Esophagus squamous epithelium (tissue), 5 donors: ENCODE measurements around the gene PLEKHM1. TPM values are rescaled to one million over a fixed set of nuclear protein-coding genes. Genes with fewer than 3 reads are reported as not detected.

Experiments used
- DNase-seq: peaks from one replicate; lab custom pipeline; 2025; lab: John Stamatoyannopoulos, UW
- H3K27ac ChIP-seq, 4 donors: fragments of 200-600 bp; sonication (generic); one replicate each; pipeline ENCODE4 v1.5.1; 2016 to 2019; ENCODE audit warnings: mild to moderate bottlenecking in 1 of 4
- H3K27me3 ChIP-seq, 4 donors: fragments of 200-600 bp; sonication (generic); 1 replicate in 3 of 4; 2 replicates in 1 of 4; pipeline versions ENCODE4 v1.5.1 to v1.6.0; 2017 to 2021; ENCODE audit warnings: antibody characterized with exemption in 1 of 4
- H3K36me3 ChIP-seq, 3 donors: fragments of 200-600 bp; sonication (generic); one replicate each; pipeline ENCODE4 v1.5.1; 2016 to 2019
- H3K4me1 ChIP-seq, 3 donors: fragments of 200-600 bp; sonication (generic); one replicate each; pipeline ENCODE4 v1.5.1; 2017 to 2019
- H3K4me3 ChIP-seq, 4 donors: fragments of 200-600 bp; sonication (generic); 1 replicate in 3 of 4; 2 replicates in 1 of 4; pipeline ENCODE4 v1.5.1; 2016 to 2019; ENCODE audit warnings: mild to moderate bottlenecking in 2 of 4, moderate library complexity in 1 of 4
- H3K9me3 ChIP-seq, 3 donors: fragments of 200-600 bp; sonication (generic); one replicate each; pipeline ENCODE4 v1.5.1; 2016 to 2019
- CTCF ChIP-seq, 6 experiments: fragments of 450-650 bp in 4 of 6; fragments of 200-600 bp in 2 of 6; sonication (generic) in 2 of 6; IDR thresholded peaks; one replicate each; pipeline ENCODE4 v1.5.1; 2016 to 2019; ENCODE audit warnings: antibody characterized with exemption in 6 of 6, mild to moderate bottlenecking in 4 of 6, moderate library complexity in 4 of 6
- POLR2A ChIP-seq, 4 donors: fragments of 450-650 bp; IDR thresholded peaks; one replicate each; pipeline ENCODE4 v1.6.1; 2017; ENCODE audit warnings: antibody characterized with exemption in 4 of 4, mild to moderate bottlenecking in 4 of 4, moderate library complexity in 3 of 4
- WGBS, 2 donors: methylation state at CpG; one replicate each; pipeline ENCODE4 v1.1.5; 2018; 5-methylcytosine and 5-hydroxymethylcytosine counted together
- intact Hi-C: fragments of 100-400 bp; cut with DNase I; formaldehyde crosslinking; loops from one replicate; pipeline ENCODE4 v1.15.0; 2022
- total RNA-seq, 4 donors: library from RNA; depleted of rRNA; stranded (reverse); fragments of >200 nt; gene quantifications; one replicate each; pipeline ENCODE4 v1.1.0, GENCODE V29; 2016
- donor health status: DM: yes; HTN: yes; CAD: no.

PLEKHM1 gene
- total RNA-seq, 4 donors from 2014 or later, result 47.7 to 105 (median 81.1) TPM

DNA sequence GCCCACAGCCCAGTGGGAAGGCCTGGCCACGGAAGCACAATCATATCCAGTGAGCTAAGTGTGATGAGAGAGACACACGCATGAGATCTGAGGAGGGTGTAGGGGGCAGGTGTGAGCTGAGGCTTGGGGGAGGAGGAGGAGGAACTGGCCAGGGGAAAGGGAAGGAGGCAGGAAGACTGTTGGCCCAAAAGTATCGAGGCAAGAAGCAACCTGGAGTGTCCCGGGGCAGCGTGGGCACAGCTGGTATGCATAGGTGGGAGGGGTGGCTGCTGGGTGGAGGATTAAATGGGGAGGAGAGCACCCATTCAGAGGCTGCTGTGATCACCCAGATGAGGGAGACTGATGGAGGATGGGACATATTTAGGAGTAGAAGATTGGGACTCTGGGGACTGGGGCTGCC lies 99.2 kb downstream of the PLEKHM1 start:
- Histone ChIP-seq H3K4me3 (no peak overlapping the region), H3K27ac (no peak overlapping the region), H3K27me3 (peaks cover 0 to 16% (median 0%) of the 10 kb centered on the region in 4 donors), H3K4me1 (peaks cover 0 to 12% (median 3%) of the 10 kb centered on the region in 3 donors), H3K9me3 (no peaks in the 10 kb centered on the region), H3K36me3 (peaks cover 0 to 30% (median 22%) of the 10 kb centered on the region in 3 donors)
- DNase-seq, result no peak
- WGBS, 2 donors, result 22 to 29% methylated on average over 5 of the region's 5 CpGs
- TF ChIP-seq CTCF (IDR thresholded peaks at IDR 0.05) (no peak), POLR2A (IDR thresholded peaks at IDR 0.05) (no peak)
- intact Hi-C loops, result loop anchor here (10.0 kb wide), 1 partner anchor 444 kb away; no protein-coding TSS in a partner anchor

DNA sequence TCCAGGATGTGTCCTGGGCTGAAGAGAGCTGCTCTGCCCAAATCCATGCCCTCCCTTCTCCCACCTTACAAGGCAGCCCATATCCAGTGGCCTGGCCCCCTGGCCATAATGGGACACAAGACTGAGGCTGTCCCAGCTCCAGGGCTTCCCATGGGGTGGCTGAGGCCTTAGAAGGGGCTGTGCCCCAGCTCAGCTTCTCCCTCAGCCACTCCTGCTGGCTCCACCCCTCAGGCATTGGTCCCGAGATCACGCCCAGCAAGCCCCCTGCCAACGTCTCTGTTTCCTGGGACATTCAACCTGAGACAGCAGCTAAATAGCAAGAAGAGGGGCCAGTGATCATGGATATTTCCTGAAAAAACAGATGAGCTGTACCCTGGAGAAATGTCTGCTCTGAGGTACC lies 101.2 kb downstream of the PLEKHM1 start:
- Histone ChIP-seq H3K27me3 (peaks cover 0 to 16% (median 0%) of the 10 kb centered on the region in 4 donors), H3K27ac (no peak overlapping the region), H3K9me3 (no peaks in the 10 kb centered on the region), H3K36me3 (peaks cover 0 to 11% (median 6%) of the 10 kb centered on the region in 3 donors), H3K4me1 (peaks cover 0 to 9% (median 0%) of the 10 kb centered on the region in 3 donors), H3K4me3 (no peak overlapping the region)
- TF ChIP-seq CTCF (IDR thresholded peaks at IDR 0.05) (no peak), POLR2A (IDR thresholded peaks at IDR 0.05) (no peak)
- no peak for DNase-seq
- WGBS, 2 donors, result no CpG with 5 or more reads among the region's 3 CpGs
- intact Hi-C loops, result loop anchor here (5.0 kb wide), 2 partner anchors 112 to 172 kb away; no protein-coding TSS in a partner anchor

- peaks cover 0 to 9% (median 0%) of the 10 kb centered on the region in 3 donors for H3K4me1 ChIP-seq
- 63 to 67% methylated on average over 10 of the region's 10 CpGs for WGBS, 2 donors
- intact Hi-C loops, result loop anchor here (5.0 kb wide), 2 partner anchors 111 to 171 kb away; no protein-coding TSS in a partner anchor
Measured at GRCh38 chr17:45388604-45389325, 101.8 kb downstream of the PLEKHM1 start.

GRCh38 chr17:45387739-45388138 lies 102.8 kb downstream of the PLEKHM1 start:
- Histone ChIP-seq H3K27ac (no peak overlapping the region), H3K9me3 (no peaks in the 10 kb centered on the region), H3K4me3 (no peak overlapping the region), H3K27me3 (peaks cover 0 to 16% (median 0%) of the 10 kb centered on the region in 4 donors), H3K4me1 (peaks cover 0 to 9% (median 0%) of the 10 kb centered on the region in 3 donors), H3K36me3 (no peaks in the 10 kb centered on the region)
- TF ChIP-seq POLR2A (IDR thresholded peaks at IDR 0.05) (no peak), CTCF (IDR thresholded peaks at IDR 0.05) (no peak)
- 77 to 96% methylated on average over 3 of the region's 3 CpGs for WGBS, 2 donors
- no peak for DNase-seq
- intact Hi-C loops, result loop anchor here (5.0 kb wide), 2 partner anchors 110 to 170 kb away; no protein-coding TSS in a partner anchor

More at GRCh38 chr17:45388604-45389325, 101.8 kb downstream of the PLEKHM1 start:
- no peak for TF ChIP-seq CTCF (IDR thresholded peaks at IDR 0.05)
- no peak for TF ChIP-seq POLR2A (IDR thresholded peaks at IDR 0.05)
- no peak overlapping the region for H3K27ac ChIP-seq
- H3K36me3 ChIP-seq, result peaks cover 0 to 5% (median under 1%) of the 10 kb centered on the region in 3 donors
- H3K27me3 ChIP-seq, result peaks cover 0 to 16% (median 0%) of the 10 kb centered on the region in 4 donors
- no peaks in the 10 kb centered on the region for H3K9me3 ChIP-seq
- DNase-seq, result no peak
- no peak overlapping the region for H3K4me3 ChIP-seq

- no peaks in the 10 kb centered on the region for H3K36me3 ChIP-seq
- 66 to 69% methylated on average over 4 of the region's 4 CpGs for WGBS, 2 donors
- intact Hi-C loops, result loop anchor here (5.0 kb wide), 2 partner anchors 109 to 169 kb away; no protein-coding TSS in a partner anchor
- TF ChIP-seq POLR2A (IDR thresholded peaks at IDR 0.05), result no peak
- TF ChIP-seq CTCF (IDR thresholded peaks at IDR 0.05), result no peak
- no peaks in the 10 kb centered on the region for H3K9me3 ChIP-seq
- DNase-seq, result no peak
- no peak overlapping the region for H3K4me3 ChIP-seq
- H3K4me1 ChIP-seq, result peaks cover 0 to 25% (median 5%) of the 10 kb centered on the region in 3 donors
- H3K27me3 ChIP-seq, result peaks cover 0 to 16% (median 0%) of the 10 kb centered on the region in 4 donors
- H3K27ac ChIP-seq, result no peak overlapping the region
Measured at GRCh38 chr17:45386178-45386577, 104.3 kb downstream of the PLEKHM1 start.
